ENCODE measurements around the gene ZNF680.
"Not testable (repeated sequence)": the region's sequence is repeated elsewhere in the genome, so short reads cannot be mapped to it uniquely, and the experiment has no call there.

The ZNF680 gene

GRCh38 chr7:64562626-64563278, at the start of gene ZNF680:
Gene ZNF680 (minus strand): TSS chr7:64563071. CDS start chr7:64562954, 117 bp downstream.
- DNase-seq, result peak; percentile 95 to 96

GRCh38 chr7:64612452-64612851, 49.6 kb upstream of the ZNF680 start:
- no peak for DNase-seq

GRCh38 chr7:64611717-64612116, 48.8 kb upstream of the ZNF680 start:
- no peak for DNase-seq

- no peak for DNase-seq
Measured at GRCh38 chr7:64610997-64611396, 48.1 kb upstream of the ZNF680 start.

- DNase-seq, result no peak
Measured at GRCh38 chr7:64608116-64608910, 45.4 kb upstream of the ZNF680 start.

- DNase-seq, result no peak
Measured at GRCh38 chr7:64606385-64606784, 43.5 kb upstream of the ZNF680 start.

GRCh38 chr7:64603271-64603670, 40.4 kb upstream of the ZNF680 start:
- no peak for DNase-seq

GRCh38 chr7:64602518-64602917, 39.6 kb upstream of the ZNF680 start:
- no peak for DNase-seq

GRCh38 chr7:64602086-64602485, 39.2 kb upstream of the ZNF680 start:
- no peak for DNase-seq

GRCh38 chr7:64599359-64599758, 36.5 kb upstream of the ZNF680 start:
- no peak for DNase-seq

GRCh38 chr7:64590971-64591370, 28.1 kb upstream of the ZNF680 start:
- no peak for DNase-seq

- no peak for DNase-seq
Measured at GRCh38 chr7:64581926-64582894, 19.3 kb upstream of the ZNF680 start.

- DNase-seq, result no peak
Measured at GRCh38 chr7:64581391-64581790, 18.5 kb upstream of the ZNF680 start.

GRCh38 chr7:64574540-64575099, 11.7 kb upstream of the ZNF680 start:
- no peak for DNase-seq

GRCh38 chr7:64570284-64570605, 7.4 kb upstream of the ZNF680 start:
- not testable (repeated sequence) for DNase-seq

- peak; percentile 59 to 75 for DNase-seq
Measured at GRCh38 chr7:64569372-64570283, 6.8 kb upstream of the ZNF680 start.

GRCh38 chr7:64562256-64562625, 630 bp downstream of the ZNF680 start:
- no peak for DNase-seq

- no peak for DNase-seq
Measured at GRCh38 chr7:64559206-64559605, 3.7 kb downstream of the ZNF680 start.

- DNase-seq, result no peak
Measured at GRCh38 chr7:64558781-64559180, 4.1 kb downstream of the ZNF680 start.

- DNase-seq, result no peak
Measured at GRCh38 chr7:64558323-64558705, 4.6 kb downstream of the ZNF680 start.

GRCh38 chr7:64557601-64558322, 5.1 kb downstream of the ZNF680 start:
- DNase-seq, result no peak
